NCI-H524 treated with DMSO at 0.1 percent for 48 hours (cell line): ENCODE measurements around the gene DCDC1.
A peak's percentile ranks its signal among the peaks of the same experiment; 100 is the strongest.

Experiments used
- DNase-seq: peaks from one replicate; lab custom pipeline; 2025; lab: John Stamatoyannopoulos, UW

DCDC1 gene, protein sequence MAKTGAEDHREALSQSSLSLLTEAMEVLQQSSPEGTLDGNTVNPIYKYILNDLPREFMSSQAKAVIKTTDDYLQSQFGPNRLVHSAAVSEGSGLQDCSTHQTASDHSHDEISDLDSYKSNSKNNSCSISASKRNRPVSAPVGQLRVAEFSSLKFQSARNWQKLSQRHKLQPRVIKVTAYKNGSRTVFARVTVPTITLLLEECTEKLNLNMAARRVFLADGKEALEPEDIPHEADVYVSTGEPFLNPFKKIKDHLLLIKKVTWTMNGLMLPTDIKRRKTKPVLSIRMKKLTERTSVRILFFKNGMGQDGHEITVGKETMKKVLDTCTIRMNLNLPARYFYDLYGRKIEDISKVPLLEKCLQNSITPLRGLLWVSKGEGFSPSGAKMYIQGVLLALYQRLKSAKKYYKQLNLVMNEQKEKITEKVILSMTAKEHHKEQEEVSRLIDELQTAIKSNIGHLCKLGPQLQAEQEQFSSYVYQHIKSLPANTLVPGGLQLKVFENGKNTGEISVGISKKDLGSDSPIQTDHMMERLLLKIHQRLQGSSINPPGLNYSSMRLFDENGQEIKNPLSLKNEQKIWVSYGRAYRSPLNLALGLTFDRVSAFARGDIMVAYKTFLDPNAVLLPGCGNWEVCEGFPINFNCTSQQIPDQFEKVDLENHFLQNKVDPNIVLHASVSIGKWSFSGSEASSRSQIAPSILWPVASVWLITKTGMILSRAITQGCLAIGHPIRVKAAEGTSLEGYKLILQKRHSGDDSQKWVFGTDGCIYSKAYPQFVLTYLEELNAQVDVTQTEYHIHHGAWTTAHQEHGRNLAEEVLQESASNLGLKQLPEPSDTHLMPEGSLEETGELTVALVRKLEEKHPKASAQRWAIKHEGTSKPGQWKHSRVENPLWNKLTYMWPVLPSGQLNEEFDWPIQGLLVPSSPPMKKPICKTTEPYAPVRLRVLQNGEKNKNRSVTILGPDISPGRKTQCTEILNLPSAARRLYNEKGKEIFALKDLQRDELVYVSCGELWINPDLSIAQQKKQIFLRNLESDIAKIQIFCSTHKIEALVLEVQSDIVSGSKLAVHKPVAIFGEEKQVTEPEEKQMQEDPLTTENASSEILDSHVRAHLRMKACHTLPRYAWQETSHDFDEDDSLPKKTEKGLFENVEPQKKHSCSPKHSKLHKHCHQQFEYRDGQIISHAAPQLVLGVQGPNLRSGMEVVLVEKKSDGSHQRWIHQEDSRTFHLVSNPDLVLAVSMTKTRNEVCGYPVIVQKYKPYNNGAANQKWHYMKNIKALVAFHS (N-terminal part only)

DNA sequence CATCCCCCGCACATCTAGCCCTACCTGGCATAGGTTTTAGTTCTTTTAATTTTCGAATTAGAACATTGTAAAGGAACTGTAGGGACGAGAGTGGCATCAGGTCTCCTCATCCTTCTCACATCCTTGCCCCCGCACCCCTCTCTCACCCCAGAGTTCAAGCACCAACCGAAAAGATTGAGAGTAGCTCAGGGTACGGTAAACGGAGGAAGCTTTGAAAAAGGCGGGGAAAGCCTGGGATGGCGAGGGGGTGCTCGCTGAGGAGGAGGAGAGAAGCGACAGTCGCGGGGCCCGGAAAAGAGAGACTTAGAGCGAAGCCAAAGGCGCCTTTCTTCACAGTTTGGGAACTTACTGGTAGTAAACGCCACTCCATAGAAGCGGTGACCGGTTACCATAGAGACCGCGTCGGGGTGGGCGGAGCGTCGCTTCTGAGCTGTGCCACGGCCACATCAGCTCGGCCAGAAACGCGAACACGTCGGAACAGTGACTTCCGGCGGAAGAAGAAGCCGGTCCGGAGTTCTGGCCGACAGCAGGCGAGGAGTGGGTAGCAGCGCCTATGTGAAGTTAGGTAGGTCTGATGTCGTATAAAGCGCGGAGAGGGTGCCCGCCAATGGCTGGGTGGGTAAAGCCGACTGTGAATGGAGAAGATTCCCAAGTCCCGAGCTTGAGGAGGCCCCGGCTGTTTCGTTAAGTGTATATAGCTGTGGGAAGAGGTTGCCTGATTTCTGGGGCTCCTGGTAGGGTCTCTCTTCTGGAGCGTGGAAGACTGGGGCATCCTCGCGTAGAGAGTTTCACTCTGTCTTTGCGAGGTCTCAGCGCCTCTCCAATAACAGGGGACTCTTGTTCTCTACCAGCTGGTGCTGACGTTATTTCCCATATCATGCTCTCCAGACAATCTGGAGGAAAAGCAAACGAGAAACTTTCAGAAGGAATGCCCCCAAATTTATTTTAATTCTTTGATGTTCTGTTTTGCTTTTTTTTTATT lies at the start of gene DCDC1, which contains the start of gene DNAJC24:
DCDC1 (minus strand) TSS at position 392 of the 982 bp plus-strand sequence. CDS start 41,459 bp downstream, outside the sequence.
DNAJC24 (plus strand) TSS at position 513 of the 982 bp plus-strand sequence. CDS start 889 bp downstream, outside the sequence.
- DNase-seq = peak; percentile 78

DNA sequence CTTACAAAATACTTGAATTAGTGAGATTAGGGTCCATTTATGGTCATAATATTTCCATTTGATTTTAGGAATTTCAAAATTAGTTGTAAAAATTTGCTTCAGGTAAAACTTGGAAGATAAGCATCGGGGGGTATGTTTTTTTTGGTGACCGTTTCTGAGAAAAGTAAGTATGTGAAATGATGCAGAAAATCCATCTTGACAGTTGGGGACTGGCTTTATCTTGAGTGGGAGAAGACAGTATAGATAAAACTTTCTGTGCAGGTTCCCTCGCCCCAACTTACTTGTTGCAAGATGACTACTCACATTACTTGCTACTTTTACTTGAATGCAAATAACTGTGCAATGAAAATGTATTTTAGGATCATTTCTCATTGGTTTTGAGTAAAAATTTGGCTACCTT lies 49.6 kb upstream of the DCDC1 start:
- DNase-seq = no peak

DNA sequence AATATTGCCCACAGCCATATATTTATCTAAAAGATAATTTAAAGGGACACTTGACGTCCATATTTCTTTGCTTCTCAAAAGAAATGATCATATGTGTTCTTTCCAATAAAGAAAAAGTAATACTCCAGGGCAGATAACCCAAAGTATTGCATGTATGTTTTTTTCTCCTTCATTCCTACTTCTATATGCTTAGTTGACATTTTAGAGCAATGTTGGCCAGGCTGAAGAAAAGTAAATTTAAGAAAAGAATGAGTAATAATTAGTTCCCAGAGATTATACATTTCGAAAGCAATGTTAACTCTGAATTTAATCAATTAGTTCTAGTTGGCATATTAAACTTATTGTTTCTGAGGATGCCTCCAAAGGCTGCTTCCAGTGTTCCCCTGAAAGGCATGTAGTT lies 48.3 kb upstream of the DCDC1 start:
- DNase-seq = no peak

DNA sequence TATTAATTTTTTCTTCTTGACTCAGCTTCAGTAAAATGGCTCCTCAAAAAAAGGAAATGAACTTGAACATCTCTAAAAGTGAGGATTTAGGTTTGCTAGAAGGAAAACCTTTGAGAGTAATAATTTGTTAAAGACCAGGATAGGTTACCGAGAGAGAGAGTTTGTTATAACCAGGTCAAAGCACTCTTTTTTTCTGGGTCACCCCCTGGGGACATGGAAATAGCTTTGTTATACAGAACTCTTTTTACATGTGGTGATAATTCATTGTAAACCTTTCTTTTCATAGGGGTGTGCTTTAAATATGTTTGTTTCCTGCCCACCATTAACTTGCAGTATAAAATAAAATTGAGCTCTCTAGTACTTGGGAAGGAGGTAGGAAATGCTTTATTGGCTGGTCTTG lies 47.8 kb upstream of the DCDC1 start:
- DNase-seq = no peak

DNA sequence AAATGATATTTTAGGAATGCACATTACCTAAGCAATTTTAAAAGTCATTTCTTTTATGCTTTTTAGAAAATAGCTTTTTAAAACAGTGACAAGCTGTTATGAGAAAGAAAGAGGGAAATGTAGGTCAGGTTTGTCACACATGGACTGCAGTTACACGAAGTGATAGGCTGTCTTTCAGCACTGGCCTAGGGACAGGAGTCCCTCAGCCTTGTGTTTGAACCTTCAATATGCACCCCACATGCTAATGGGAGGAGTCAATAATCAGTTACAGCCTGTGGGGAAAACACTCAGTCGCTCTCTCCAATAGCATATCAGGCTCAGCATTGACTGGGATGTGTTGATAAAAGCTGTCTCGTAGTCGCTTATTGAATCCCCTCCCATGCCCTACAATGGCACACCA lies 45.9 kb upstream of the DCDC1 start:
- no peak for DNase-seq

DNA sequence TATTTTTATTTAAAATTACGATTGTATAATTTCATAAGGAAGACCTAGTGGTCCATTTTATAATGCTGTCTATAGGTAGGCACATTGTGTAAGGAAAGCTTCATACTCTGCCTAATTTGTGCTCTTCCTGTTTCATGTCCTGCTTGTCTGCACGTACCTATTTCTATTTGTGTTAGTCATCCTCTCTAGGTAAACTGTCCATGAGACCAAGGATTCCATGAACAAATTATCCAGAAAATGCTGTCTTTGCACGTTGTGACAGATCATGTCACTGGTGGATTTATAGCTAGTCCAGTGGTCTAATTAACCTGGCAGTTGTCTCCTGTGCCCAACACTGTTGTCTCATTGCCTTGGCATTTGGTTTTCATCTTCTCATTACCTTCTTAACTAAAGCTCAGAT lies 44.8 kb upstream of the DCDC1 start:
- no peak for DNase-seq

DNA sequence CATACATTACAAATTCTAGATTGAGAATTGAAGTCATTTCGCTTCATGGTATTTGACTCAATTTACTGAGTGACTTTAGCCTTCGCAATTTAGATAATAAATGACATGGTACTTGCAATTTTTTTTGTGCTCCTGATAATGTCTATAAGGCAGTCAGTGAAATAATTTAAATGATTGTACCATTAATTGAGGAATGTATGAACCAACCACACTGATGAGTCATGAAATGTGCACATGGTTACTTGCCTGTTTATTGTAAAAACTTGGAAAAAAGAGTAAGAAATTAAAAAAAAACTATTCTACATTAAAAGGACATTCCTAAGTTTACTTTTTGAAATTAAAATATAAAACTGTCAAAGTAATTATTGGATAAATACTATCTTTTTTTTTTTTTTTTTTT lies 43.4 kb upstream of the DCDC1 start:
- DNase-seq = no peak

DNA sequence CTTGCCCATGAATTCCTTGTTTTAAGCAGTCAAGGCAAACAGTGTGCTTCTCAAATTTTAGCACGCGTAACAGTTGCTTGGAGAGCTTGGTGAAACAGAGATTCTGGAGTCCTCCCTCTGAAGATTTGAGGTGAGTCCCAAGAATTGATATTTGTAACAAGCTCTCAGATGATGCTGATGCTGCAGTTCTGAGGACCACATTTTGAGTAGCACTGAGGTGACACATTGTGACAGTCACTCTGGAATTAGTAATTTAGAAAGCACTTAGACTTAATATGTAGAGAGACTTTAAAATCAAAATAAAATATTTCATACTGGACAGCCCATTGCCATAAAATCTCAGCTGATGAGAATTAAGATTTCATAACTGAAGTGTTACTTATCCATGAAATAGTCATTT lies 38.7 kb upstream of the DCDC1 start:
- no peak for DNase-seq

DNA sequence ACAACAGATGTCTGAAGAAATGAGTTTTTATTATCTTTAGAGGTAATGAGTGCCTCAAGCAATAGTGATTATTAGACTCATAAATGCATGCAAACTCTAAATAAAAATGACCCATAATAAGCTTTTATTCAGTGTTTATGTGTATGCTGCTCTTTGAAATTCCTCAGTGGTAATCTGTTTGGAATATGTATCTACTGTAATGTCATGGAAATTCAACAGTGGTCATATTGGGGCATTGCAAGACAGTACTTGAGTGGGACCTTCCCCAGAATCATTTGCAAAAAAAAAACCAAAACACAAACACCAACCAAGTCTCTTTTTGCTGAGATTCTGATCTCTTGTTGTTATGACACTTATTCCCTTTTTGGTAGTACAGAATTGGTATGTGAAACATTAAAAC lies 35.1 kb upstream of the DCDC1 start:
- no peak for DNase-seq

DNA sequence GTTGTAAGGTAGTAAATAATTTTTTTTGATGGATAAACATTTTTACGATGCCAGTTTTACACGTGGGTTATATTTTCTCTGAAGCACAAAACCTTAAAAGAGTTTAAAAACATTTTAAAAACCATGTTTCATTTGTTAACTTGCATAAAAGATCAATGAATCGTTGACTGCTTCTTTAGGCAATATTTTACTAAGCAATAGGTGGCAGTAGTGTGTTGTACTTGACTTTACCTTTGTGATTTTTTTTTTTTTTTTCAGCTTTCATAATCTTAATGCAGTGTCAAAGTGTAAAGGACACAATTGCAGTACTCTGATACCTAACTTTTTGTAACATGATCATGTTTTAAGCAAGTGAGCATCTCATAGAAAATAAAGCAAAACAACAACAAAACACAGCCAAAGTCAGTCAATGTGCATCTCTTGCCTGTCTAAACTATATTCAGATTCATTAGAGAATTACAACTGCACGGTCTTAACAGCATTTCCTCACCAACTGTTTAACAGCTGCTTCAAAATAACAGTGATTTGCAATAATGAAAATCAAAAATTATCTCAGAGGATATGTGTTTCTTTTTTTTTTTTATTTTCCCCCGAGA lies 27.8 kb upstream of the DCDC1 start:
- DNase-seq = peak; percentile 3

DNA sequence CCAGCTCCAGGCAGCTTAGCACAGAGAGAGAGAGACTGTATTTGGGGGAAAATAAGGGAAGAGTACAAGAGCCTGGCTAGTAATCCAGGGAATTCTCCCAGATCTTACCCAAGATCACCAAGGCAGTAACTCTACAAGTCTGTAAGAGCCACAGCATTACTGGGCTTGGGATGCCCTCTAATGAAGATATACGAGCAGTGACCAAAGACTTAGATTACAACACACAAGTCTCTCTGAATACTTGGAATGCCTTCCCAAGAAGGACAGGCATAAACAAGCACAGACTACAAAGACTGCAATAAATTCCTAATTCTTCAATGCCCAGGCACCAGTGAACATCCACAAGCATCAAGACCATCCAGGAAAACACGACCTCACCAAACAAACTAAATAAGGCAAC lies 17.8 kb upstream of the DCDC1 start:
- no peak for DNase-seq

DNA sequence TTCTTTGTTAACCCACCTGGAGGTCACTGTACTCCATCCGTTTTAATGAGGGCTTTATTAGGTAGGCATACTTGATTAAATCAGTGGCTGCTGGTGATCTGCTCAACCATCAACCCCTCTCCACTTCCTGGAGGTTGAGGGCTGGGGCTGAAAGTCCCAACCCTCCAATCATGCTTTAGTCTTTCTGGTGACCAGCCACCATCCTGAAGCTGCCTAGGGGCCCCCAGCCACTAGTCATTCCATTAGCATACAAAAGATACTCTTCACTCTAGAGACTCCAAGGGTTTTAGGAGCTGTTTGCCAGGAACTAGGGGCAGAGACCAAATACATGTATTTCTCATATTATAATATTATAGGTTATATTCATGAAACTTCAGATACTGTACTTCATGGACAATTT lies 13.6 kb upstream of the DCDC1 start:
- DNase-seq = no peak

DNA sequence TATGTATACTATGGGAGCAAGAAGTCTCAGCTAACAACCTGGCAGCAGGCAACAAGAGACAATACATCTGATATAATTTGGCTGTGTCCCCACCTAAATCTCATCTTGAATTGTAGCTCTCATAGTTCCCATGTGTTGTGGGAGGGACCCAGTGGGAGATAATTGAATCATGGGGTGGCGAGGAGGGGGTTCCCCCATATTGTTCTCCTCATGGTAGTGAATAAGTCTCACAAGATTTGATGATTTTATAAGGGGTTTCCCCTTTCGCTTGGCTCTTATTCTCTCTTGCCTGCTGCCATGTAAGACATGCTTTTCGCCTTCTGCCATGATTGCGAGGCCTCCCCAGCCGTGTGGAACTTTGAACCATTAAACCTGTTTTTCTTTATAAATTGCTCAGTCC lies 6.3 kb upstream of the DCDC1 start:
- no peak for DNase-seq

DNA sequence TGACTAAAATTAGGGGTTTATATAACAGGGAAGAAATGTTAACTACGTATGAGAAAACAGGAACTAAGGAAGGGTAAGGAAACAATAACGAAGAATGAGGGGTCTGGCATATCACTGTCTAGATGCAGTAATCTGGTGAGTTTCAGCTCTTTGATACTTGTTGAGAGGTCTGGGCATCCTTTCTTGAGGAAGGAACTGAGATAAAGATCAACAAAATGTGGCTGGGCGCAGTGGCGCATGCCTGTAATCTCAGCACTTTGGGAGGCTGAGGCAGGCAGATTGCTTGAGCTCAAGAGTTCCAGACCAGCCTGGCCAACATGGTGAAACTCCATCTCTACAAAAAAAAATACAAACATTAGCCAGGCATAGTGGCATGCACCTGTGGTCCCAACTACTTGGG lies 2.7 kb downstream of the DCDC1 start:
- DNase-seq = no peak

DNA sequence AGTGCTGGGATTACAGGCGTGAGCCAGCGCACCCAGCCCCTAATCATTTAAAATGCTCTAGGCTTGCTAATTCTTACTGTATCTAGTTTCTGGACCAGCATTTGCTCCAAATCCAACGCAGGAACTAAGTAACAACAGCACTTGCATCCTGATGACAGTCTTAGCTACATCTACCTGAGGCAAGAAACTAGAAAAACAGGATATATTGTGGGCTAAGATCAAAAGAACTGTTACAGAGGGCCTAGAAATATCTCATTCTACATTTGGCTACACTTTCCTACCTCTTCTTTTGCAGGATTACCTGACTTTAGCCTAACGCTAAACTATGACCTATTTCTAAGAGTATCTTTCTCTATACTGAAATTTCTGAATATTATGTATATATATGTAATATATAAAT lies 7.8 kb downstream of the DCDC1 start:
- DNase-seq = no peak

DNA sequence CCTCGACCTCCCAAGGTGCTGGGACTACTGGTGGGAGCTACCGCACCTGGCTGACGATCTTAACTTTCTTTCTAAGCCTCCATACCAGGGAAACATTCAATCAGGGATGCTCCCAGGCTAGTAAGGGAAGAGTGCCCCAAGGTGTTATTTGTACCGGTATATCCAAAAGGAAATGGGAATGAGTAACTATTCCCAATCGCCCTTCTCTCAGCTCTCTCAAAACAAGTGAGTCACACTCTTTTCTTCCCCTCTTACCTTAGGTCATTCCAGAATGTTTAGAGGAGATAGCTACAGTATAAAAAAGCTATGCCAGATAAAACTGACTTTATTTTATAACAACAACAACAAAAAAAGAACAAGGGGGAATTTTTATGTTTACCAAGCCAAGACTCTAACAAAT lies 13.7 kb downstream of the DCDC1 start:
- DNase-seq = no peak

DNA sequence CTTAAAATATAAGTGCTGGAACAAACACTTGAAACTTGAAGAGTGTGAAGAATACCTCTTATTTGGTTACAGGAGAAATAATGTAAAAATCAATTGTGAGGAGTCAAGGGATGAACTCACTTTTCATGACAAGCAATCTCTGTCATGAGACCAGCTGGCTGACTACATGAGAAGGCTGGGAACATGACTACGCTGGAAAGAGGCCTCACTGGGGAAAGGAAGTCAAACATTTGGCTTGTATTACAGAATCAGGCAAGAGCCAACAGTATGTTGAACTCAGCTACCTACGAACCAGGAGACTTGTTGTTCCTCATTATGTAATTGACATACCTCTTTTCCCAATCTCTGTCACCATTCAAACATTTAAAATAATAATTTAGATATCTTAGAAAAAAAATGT lies 14.4 kb downstream of the DCDC1 start:
- DNase-seq = no peak

DNA sequence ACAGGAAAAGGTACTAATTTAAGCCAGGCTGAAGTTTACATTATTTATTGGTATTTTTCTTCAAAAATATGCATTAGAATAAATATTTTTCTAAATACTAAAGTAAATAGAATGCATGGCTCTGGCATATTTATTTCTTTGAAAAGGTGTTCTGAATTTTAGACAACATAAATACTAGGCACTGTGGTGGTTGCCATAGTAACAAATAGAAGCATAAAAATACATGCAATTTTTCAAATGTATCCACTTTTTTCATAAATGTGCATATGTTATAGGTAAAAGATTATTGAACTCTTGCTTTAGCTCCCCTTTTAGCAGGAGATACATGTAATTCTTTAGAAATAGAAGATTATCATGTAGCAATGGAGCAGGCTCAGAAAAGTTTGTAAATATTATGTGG lies 18.4 kb downstream of the DCDC1 start:
- DNase-seq = no peak

DNA sequence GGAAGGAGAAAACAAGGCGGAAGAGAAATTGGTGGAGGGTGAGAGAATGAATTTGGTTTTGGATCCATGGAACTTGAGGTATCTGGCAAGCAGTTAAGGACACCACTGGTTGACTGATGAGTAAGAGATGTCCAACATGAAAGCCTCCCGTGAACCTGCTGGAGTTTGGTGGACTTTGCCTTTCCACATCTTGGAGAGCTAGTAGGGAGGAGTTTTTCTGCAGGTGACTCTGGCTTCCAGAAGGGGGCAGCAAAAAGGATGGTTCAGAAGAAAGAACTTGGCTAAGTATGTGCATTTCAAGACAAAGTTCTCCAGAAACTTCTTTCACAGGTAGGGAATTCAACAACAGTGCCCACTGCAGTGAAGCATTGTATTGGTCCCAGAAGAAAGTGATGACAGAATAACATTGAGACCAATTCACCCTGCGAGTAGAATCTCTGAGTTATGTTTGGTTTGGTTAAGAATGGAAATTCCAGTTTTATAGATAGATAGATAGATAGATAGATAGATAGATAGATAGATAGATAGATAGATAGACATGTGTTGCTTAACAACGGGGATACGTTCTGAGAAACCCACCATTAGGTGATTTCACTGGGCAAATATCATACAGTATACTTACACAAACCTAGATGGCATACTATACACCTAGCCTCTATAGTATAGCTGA lies 28.5 kb downstream of the DCDC1 start:
- no peak for DNase-seq

DNA sequence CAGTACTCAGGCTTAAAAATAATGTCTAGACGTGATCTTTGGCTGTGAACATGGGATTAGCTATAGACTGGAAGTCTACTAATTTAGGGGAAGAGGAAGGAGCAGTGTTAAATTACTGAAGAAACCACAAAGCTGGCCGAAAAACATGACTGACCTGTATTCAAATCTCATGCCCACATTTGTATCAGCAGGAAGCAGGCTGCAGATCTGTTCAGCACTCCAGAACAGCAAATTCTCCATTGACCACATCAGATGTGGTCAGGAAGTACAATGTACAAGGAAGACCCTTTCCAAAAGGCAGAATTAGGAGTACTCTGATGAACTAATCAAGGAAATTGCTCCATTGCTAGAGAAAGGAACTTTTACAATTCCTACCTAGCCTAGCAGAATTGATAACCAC lies 31.7 kb downstream of the DCDC1 start:
- DNase-seq = no peak
